ENCODE measurements around the gene CDHR3. TPM values are rescaled to one million over a fixed set of nuclear protein-coding genes. Genes with fewer than 3 reads are reported as not detected.

CDHR3 gene
- total RNA-seq, 1 experiment from 2014 or later = 19.1 TPM

GRCh38 chr7:105924945-105925344, 38.1 kb upstream of the CDHR3 start:
- H3K27ac Mint-ChIP-seq = no peak overlapping the region
- peaks cover 30% of the 10 kb centered on the region for H3K9me3 Mint-ChIP-seq
- H3K4me3 Mint-ChIP-seq = no peak overlapping the region
- POLR2A ChIA-PET = no interaction called here
- H3K4me1 Mint-ChIP-seq = no peaks in the 10 kb centered on the region
- no peaks in the 10 kb centered on the region for H3K27me3 Mint-ChIP-seq (ENCODE audit: low read depth)
- CTCF ChIA-PET = interaction anchor here (1.8 kb wide), 1 partner anchor 10 kb away, joined by 6 read pairs; no protein-coding TSS in a partner anchor
- TF ChIP-seq, protein P1, sequence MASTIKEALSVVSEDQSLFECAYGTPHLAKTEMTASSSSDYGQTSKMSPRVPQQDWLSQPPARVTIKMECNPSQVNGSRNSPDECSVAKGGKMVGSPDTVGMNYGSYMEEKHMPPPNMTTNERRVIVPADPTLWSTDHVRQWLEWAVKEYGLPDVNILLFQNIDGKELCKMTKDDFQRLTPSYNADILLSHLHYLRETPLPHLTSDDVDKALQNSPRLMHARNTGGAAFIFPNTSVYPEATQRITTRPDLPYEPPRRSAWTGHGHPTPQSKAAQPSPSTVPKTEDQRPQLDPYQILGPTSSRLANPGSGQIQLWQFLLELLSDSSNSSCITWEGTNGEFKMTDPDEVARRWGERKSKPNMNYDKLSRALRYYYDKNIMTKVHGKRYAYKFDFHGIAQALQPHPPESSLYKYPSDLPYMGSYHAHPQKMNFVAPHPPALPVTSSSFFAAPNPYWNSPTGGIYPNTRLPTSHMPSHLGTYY (CRISPR knock-in tag; IDR thresholded peaks at IDR 0.05) = no peak
- TF ChIP-seq, protein P2, sequence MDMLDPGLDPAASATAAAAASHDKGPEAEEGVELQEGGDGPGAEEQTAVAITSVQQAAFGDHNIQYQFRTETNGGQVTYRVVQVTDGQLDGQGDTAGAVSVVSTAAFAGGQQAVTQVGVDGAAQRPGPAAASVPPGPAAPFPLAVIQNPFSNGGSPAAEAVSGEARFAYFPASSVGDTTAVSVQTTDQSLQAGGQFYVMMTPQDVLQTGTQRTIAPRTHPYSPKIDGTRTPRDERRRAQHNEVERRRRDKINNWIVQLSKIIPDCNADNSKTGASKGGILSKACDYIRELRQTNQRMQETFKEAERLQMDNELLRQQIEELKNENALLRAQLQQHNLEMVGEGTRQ (CRISPR knock-in tag; IDR thresholded peaks at IDR 0.05) = no peak
- TF ChIP-seq ZNF219 (CRISPR knock-in tag; IDR thresholded peaks at IDR 0.05; ENCODE audit: borderline replicate concordance) (no peak), FOXJ3 (CRISPR knock-in tag; IDR thresholded peaks at IDR 0.05; ENCODE audit: borderline replicate concordance) (no peak)
- DNase-seq (ENCODE audit: low spot score) (no peak), ATAC-seq (no peak)
- H3K36me3 Mint-ChIP-seq = peaks cover 50% of the 10 kb centered on the region

DNA sequence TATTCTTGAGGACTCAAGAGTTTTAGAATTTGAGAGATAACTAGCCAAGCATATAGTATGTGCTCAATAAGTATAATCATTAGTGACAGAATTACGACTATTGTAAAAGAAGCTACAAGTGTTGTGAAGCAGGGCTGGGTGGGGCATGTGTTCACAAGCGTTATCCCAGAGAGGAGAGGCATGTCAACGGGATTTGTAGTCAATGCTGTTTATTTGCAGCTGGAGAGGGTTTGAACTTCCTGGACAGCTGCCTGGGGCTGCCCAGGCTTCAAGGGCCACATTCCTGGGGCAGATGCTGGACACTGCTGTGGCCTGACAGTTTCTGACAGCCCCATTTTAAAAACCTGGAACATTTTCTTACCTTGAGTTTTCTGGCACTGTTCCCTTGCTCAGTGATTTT, 36.9 kb upstream of the CDHR3 start:
- ChIA-PET CTCF (interaction anchor here (1.1 kb wide), 1 partner anchor 8 kb away, joined by 3 read pairs; no protein-coding TSS in a partner anchor), POLR2A (no interaction called here)
- peaks cover 30% of the 10 kb centered on the region for H3K9me3 Mint-ChIP-seq
- peaks cover 46% of the 10 kb centered on the region for H3K36me3 Mint-ChIP-seq
- no peaks in the 10 kb centered on the region for H3K4me1 Mint-ChIP-seq
- H3K4me3 Mint-ChIP-seq = no peak overlapping the region
- DNase-seq (ENCODE audit: low spot score) (no peak), ATAC-seq (no peak)
- TF ChIP-seq, protein P2 (CRISPR knock-in tag; IDR thresholded peaks at IDR 0.05) = no peak
- TF ChIP-seq ETV6 (CRISPR knock-in tag; IDR thresholded peaks at IDR 0.05) = no peak
- TF ChIP-seq HMGA2 (CRISPR knock-in tag; IDR thresholded peaks at IDR 0.05) = no peak
- no peak for TF ChIP-seq ELF4 (CRISPR knock-in tag; IDR thresholded peaks at IDR 0.05; ENCODE audit: low read depth)
- H3K27me3 Mint-ChIP-seq (ENCODE audit: low read depth) = no peaks in the 10 kb centered on the region
- H3K27ac Mint-ChIP-seq = peak overlapping the region; percentile 66

GRCh38 chr7:105931179-105931578, 31.9 kb upstream of the CDHR3 start:
- no peak for TF ChIP-seq STAT6 (CRISPR knock-in tag; conservative IDR thresholded peaks at IDR 0.05; ENCODE audit: low read depth)
- TF ChIP-seq ZSCAN18 (CRISPR knock-in tag; IDR thresholded peaks at IDR 0.05) = no peak
- no peak for TF ChIP-seq GRHL2 (CRISPR knock-in tag; IDR thresholded peaks at IDR 0.05; ENCODE audit: insufficient replicate concordance, severe bottlenecking)
- TF ChIP-seq, protein P3, sequence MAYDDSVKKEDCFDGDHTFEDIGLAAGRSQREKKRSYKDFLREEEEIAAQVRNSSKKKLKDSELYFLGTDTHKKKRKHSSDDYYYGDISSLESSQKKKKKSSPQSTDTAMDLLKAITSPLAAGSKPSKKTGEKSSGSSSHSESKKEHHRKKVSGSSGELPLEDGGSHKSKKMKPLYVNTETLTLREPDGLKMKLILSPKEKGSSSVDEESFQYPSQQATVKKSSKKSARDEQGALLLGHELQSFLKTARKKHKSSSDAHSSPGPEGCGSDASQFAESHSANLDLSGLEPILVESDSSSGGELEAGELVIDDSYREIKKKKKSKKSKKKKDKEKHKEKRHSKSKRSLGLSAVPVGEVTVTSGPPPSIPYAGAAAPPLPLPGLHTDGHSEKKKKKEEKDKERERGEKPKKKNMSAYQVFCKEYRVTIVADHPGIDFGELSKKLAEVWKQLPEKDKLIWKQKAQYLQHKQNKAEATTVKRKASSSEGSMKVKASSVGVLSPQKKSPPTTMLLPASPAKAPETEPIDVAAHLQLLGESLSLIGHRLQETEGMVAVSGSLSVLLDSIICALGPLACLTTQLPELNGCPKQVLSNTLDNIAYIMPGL (CRISPR knock-in tag; IDR thresholded peaks at IDR 0.05) = no peak
- no peak for TF ChIP-seq CTCF (IDR thresholded peaks at IDR 0.05)
- TF ChIP-seq ELF4 (CRISPR knock-in tag; IDR thresholded peaks at IDR 0.05; ENCODE audit: low read depth) = no peak
- no peak for TF ChIP-seq PRRX2 (CRISPR knock-in tag; IDR thresholded peaks at IDR 0.05)
- no peak for TF ChIP-seq FOXP1 (CRISPR knock-in tag; IDR thresholded peaks at IDR 0.05; ENCODE audit: borderline replicate concordance)
- TF ChIP-seq, protein P4, sequence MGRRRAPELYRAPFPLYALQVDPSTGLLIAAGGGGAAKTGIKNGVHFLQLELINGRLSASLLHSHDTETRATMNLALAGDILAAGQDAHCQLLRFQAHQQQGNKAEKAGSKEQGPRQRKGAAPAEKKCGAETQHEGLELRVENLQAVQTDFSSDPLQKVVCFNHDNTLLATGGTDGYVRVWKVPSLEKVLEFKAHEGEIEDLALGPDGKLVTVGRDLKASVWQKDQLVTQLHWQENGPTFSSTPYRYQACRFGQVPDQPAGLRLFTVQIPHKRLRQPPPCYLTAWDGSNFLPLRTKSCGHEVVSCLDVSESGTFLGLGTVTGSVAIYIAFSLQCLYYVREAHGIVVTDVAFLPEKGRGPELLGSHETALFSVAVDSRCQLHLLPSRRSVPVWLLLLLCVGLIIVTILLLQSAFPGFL (CRISPR knock-in tag; IDR thresholded peaks at IDR 0.05; ENCODE audit: borderline replicate concordance) = no peak
- TF ChIP-seq TEAD1 (CRISPR knock-in tag; IDR thresholded peaks at IDR 0.05) = no peak
- TF ChIP-seq SMAD4 (CRISPR knock-in tag; IDR thresholded peaks at IDR 0.05) = no peak
- no peak for TF ChIP-seq SMAD3 (CRISPR knock-in tag; IDR thresholded peaks at IDR 0.05; ENCODE audit: borderline replicate concordance)
- Mint-ChIP-seq H3K36me3 (peaks cover 8% of the 10 kb centered on the region), H3K27me3 (ENCODE audit: low read depth) (no peaks in the 10 kb centered on the region), H3K27ac (no peak overlapping the region), H3K9me3 (no peaks in the 10 kb centered on the region), H3K4me3 (no peak overlapping the region), H3K4me1 (peaks cover 25% of the 10 kb centered on the region)
- ChIA-PET POLR2A (no interaction called here), CTCF (interaction anchor here (1.5 kb wide), 1 partner anchor 274 kb away, joined by 4 read pairs; no protein-coding TSS in a partner anchor)
- DNase-seq (ENCODE audit: low spot score) = no peak
- ATAC-seq = no peak
